Activated CD4-positive, alpha-beta T cell treated with anti-CD3 and anti-CD28 coated beads for 48 hours (primary cell): Measurements from ENCODE around the gene GDPGP1.
"Not testable (repeated sequence)": the region's sequence is repeated elsewhere in the genome, so short reads cannot be mapped to it uniquely, and the experiment has no call there.

Source experiments
- DNase-seq: peaks from one replicate; pipeline ENCODE4 v3.0.0-alpha.2; 2020

GDPGP1 gene

GRCh38 chr15:90227336-90227735, 6.7 kb upstream of the GDPGP1 start:
- DNase-seq, result no peak

- DNase-seq, result no peak
Observed at GRCh38 chr15:90227816-90228772, 5.9 kb upstream of the GDPGP1 start.

GRCh38 chr15:90228960-90229359, 5.0 kb upstream of the GDPGP1 start:
- DNase-seq, result no peak

- DNase-seq, result no peak
Observed at GRCh38 chr15:90230071-90230494, 3.9 kb upstream of the GDPGP1 start.

- DNase-seq, result no peak
Observed at GRCh38 chr15:90230610-90231009, 3.4 kb upstream of the GDPGP1 start.

- peak; percentile 75 for DNase-seq
Observed at GRCh38 chr15:90231028-90232017, 2.7 kb upstream of the GDPGP1 start.

- peak; percentile 30 for DNase-seq
Observed at GRCh38 chr15:90232196-90232595, 1.8 kb upstream of the GDPGP1 start.

GRCh38 chr15:90232941-90233386, 1.0 kb upstream of the GDPGP1 start:
- DNase-seq, result no peak

GRCh38 chr15:90233387-90234095, 468 bp upstream of the GDPGP1 start, which contains the start of gene CIB1:
TSS of gene CIB1 (minus strand) at chr15:90233941. CDS start at chr15:90233885, 56 bp downstream.
- peak; percentile 98 for DNase-seq

GRCh38 chr15:90239371-90239770, 5.4 kb downstream of the GDPGP1 start:
- no peak for DNase-seq

- no peak for DNase-seq
Observed at GRCh38 chr15:90240856-90241255, 6.8 kb downstream of the GDPGP1 start.

- no peak for DNase-seq
Observed at GRCh38 chr15:90241343-90242192, 7.6 kb downstream of the GDPGP1 start.

GRCh38 chr15:90243943-90244639, 10.1 kb downstream of the GDPGP1 start:
- no peak for DNase-seq

GRCh38 chr15:90248789-90249202, 14.8 kb downstream of the GDPGP1 start:
- no peak for DNase-seq

- peak; percentile 92 for DNase-seq
Observed at GRCh38 chr15:90249203-90249863, 15.3 kb downstream of the GDPGP1 start, which contains the start of gene TTLL13. TSS of gene TTLL13 (plus strand) at chr15:90249556. CDS start at chr15:90250631, 1,075 bp downstream.

- no peak for DNase-seq
Observed at GRCh38 chr15:90257776-90258175, 23.8 kb downstream of the GDPGP1 start.

GRCh38 chr15:90259524-90259923, 25.5 kb downstream of the GDPGP1 start:
- no peak for DNase-seq

GRCh38 chr15:90260731-90261130, 26.7 kb downstream of the GDPGP1 start:
- DNase-seq, result not testable (repeated sequence)

GRCh38 chr15:90261811-90262210, 27.8 kb downstream of the GDPGP1 start:
- DNase-seq, result no peak

GRCh38 chr15:90262426-90262825, 28.4 kb downstream of the GDPGP1 start:
- no peak for DNase-seq
